OCI-LY1 (cell line): ENCODE measurements around the gene PCDH10.

Experiments
- EZH2 ChIP-seq: fragments of 200-600 bp; sonication (generic), shearing (Covaris generic); IDR thresholded peaks from 2 replicates; pipeline ENCODE4 v1.8.0; 2017; ENCODE audit warnings: borderline replicate concordance, mixed run types, mild to moderate bottlenecking, antibody characterized with exemption, low read length, moderate library complexity, mixed read lengths
- TF ChIP-seq, protein P1 (sequence below): fragments of 200-600 bp; sonication (generic), shearing (Covaris generic); IDR thresholded peaks from 2 replicates; pipeline ENCODE4 v1.5.1; 2017; ENCODE audit warnings: mild to moderate bottlenecking, antibody characterized with exemption, low read length, moderate library complexity, mixed read lengths

GRCh38 chr4:133188433-133189146 lies 39.5 kb downstream of the PCDH10 start:
- TF ChIP-seq, protein P1, sequence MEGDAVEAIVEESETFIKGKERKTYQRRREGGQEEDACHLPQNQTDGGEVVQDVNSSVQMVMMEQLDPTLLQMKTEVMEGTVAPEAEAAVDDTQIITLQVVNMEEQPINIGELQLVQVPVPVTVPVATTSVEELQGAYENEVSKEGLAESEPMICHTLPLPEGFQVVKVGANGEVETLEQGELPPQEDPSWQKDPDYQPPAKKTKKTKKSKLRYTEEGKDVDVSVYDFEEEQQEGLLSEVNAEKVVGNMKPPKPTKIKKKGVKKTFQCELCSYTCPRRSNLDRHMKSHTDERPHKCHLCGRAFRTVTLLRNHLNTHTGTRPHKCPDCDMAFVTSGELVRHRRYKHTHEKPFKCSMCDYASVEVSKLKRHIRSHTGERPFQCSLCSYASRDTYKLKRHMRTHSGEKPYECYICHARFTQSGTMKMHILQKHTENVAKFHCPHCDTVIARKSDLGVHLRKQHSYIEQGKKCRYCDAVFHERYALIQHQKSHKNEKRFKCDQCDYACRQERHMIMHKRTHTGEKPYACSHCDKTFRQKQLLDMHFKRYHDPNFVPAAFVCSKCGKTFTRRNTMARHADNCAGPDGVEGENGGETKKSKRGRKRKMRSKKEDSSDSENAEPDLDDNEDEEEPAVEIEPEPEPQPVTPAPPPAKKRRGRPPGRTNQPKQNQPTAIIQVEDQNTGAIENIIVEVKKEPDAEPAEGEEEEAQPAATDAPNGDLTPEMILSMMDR = no peak
- TF ChIP-seq EZH2 = no peak
